Skeletal muscle satellite cell (primary cell): ENCODE results near the gene TMEM109.

Source experiments
- H3K27me3 ChIP-seq: 2 replicates; pipeline ENCODE4 v1.7.0; 2013; ENCODE audit warnings: low read length; ENCODE audit not compliant: control insufficient read depth, insufficient read depth
- H3K36me3 ChIP-seq: 2 replicates; pipeline ENCODE4 v1.7.0; 2013; ENCODE audit warnings: mild to moderate bottlenecking, control low read depth, low read length; ENCODE audit not compliant: insufficient read depth
- H3K4me1 ChIP-seq: 2 replicates; pipeline ENCODE4 v1.7.0; 2013; ENCODE audit warnings: low read length; ENCODE audit not compliant: control insufficient read depth, insufficient read depth
- H3K4me2 ChIP-seq: 2 replicates; pipeline ENCODE4 v1.7.0; 2013; ENCODE audit warnings: mild to moderate bottlenecking, low read length
- H3K4me3 ChIP-seq: 2 replicates; pipeline ENCODE4 v1.7.0; 2013; ENCODE audit warnings: low read length
- H3K9ac ChIP-seq: 2 replicates; pipeline ENCODE4 v1.7.0; 2013; ENCODE audit warnings: mild to moderate bottlenecking, low read depth, low read length, moderate library complexity
- H3K9me3 ChIP-seq: replicated peaks from 2 replicates; pipeline ENCODE4 v1.7.0; 2013; ENCODE audit warnings: mild to moderate bottlenecking, control low read depth, low read length

TMEM109 gene

GRCh38 chr11:60932605-60933356, 18.8 kb downstream of the TMEM109 start:
- Histone ChIP-seq H3K4me3 (no peak overlapping the region), H3K9me3 (no peaks in the 10 kb centered on the region), H3K9ac (no peak overlapping the region), H3K4me2 (no peak overlapping the region), H3K27me3 (no peaks in the 10 kb centered on the region), H3K4me1 (no peaks in the 10 kb centered on the region), H3K36me3 (no peaks in the 10 kb centered on the region)

GRCh38 chr11:60933416-60934123, 19.6 kb downstream of the TMEM109 start:
- H3K9me3 ChIP-seq, result no peaks in the 10 kb centered on the region
- no peaks in the 10 kb centered on the region for H3K36me3 ChIP-seq
- no peak overlapping the region for H3K9ac ChIP-seq
- H3K4me2 ChIP-seq, result no peak overlapping the region
- H3K4me1 ChIP-seq, result no peaks in the 10 kb centered on the region
- H3K4me3 ChIP-seq, result no peak overlapping the region
- H3K27me3 ChIP-seq, result no peaks in the 10 kb centered on the region

- H3K27me3 ChIP-seq, result no peaks in the 10 kb centered on the region
- H3K9me3 ChIP-seq, result no peaks in the 10 kb centered on the region
- no peak overlapping the region for H3K4me3 ChIP-seq
- no peak overlapping the region for H3K9ac ChIP-seq
- H3K4me2 ChIP-seq, result no peak overlapping the region
- no peaks in the 10 kb centered on the region for H3K36me3 ChIP-seq
- no peaks in the 10 kb centered on the region for H3K4me1 ChIP-seq
Measured at GRCh38 chr11:60934124-60934789, 20.3 kb downstream of the TMEM109 start.

DNA sequence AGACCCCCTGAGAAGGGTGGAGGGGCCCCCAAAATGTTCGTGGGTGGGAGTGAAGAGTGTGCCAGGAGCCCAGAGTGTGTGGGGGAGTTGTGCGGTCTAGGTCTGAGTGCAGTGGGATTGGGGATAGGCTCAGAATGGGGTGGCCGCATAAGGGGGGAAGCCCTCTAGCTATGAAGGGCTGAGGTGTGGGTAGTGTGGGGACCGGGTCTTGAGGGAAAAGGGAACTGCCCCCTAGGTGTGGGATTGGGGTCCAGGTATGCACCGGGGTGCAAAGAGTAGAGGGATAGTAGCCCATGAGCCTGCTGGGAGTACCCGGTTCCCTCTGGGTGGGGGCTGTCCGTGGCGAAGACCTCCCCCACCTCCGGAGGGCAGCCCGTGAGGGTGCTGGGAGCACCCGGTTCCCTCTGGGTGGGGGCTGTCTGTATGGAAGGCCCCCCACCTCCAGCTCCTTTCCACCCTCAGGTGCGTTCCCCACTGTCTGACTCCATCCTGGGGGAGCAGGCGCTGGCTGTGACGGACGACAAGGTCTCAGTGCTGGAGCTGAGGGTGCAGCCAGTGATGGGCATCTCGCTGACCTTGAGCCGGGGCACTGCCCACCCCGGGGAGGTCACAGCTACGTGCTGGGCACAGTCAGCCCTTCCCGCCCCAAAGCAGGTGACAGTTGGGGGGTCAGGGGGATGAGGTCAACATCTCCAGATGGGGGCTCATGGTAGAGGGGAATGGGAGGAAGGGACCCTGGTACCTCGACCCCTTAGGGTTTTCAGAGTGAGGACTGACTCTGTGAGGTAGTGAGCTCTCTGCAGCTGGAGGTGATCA, 21.0 kb downstream of the TMEM109 start:
- Histone ChIP-seq H3K9me3 (no peaks in the 10 kb centered on the region), H3K36me3 (no peaks in the 10 kb centered on the region), H3K4me1 (no peaks in the 10 kb centered on the region), H3K9ac (no peak overlapping the region), H3K4me2 (no peak overlapping the region), H3K4me3 (no peak overlapping the region), H3K27me3 (no peaks in the 10 kb centered on the region)

GRCh38 chr11:60935676-60936442, 21.9 kb downstream of the TMEM109 start:
- H3K4me3 ChIP-seq, result no peak overlapping the region
- no peak overlapping the region for H3K9ac ChIP-seq
- H3K4me1 ChIP-seq, result no peaks in the 10 kb centered on the region
- no peak overlapping the region for H3K4me2 ChIP-seq
- H3K9me3 ChIP-seq, result no peaks in the 10 kb centered on the region
- H3K27me3 ChIP-seq, result no peaks in the 10 kb centered on the region
- no peaks in the 10 kb centered on the region for H3K36me3 ChIP-seq

- H3K4me1 ChIP-seq, result no peaks in the 10 kb centered on the region
- no peak overlapping the region for H3K4me3 ChIP-seq
- no peaks in the 10 kb centered on the region for H3K27me3 ChIP-seq
- H3K4me2 ChIP-seq, result no peak overlapping the region
- H3K36me3 ChIP-seq, result no peaks in the 10 kb centered on the region
- no peaks in the 10 kb centered on the region for H3K9me3 ChIP-seq
- H3K9ac ChIP-seq, result no peak overlapping the region
Measured at GRCh38 chr11:60936467-60937143, 22.6 kb downstream of the TMEM109 start.

DNA sequence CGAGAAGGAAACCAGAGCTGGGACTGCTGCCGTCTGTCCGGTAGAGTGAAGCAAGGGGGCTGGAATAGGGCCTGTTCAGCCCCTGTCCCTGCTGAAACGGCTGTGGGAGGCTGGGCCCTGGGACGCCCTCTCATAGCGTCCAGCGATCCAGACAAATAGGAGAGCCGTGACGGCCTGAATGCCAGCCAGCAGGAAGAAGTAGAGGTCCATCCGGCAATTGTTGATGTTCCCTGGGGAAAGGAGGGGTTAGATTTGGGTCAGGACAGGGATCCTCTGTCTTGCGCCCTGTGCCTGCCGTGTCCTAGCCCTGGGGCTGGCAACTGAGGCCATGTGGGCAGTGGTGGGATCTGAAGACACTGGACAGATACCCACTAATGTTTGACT, 23.2 kb downstream of the TMEM109 start:
- Histone ChIP-seq H3K27me3 (no peaks in the 10 kb centered on the region), H3K4me2 (no peak overlapping the region), H3K9ac (no peak overlapping the region), H3K9me3 (no peaks in the 10 kb centered on the region), H3K4me1 (no peaks in the 10 kb centered on the region), H3K4me3 (no peak overlapping the region), H3K36me3 (no peaks in the 10 kb centered on the region)

GRCh38 chr11:60937811-60938210, 23.9 kb downstream of the TMEM109 start:
- Histone ChIP-seq H3K9me3 (no peaks in the 10 kb centered on the region), H3K9ac (no peak overlapping the region), H3K4me3 (no peak overlapping the region), H3K4me1 (no peaks in the 10 kb centered on the region), H3K4me2 (no peak overlapping the region), H3K27me3 (no peaks in the 10 kb centered on the region), H3K36me3 (no peaks in the 10 kb centered on the region)

DNA sequence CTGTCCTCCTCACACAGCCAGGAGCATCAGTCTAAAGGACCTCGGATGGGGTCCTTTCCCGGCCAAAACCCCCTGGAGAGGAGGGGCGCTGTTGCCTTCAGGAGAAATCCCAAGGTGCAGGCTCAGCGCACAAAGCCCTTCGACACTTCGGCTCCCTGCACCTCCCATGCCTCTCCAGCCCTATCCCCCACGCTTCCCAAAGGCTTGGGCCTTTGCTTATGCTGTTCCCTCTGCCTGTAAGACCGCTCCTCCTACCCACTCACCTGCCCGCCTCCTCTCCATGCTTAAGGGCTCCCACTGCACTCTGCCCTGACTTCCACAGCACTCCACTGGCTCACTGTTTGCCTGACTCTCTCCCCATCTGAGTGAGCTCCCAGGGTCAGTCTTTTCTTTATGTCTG, 24.5 kb downstream of the TMEM109 start:
- Histone ChIP-seq H3K9ac (no peak overlapping the region), H3K4me1 (no peaks in the 10 kb centered on the region), H3K4me2 (no peak overlapping the region), H3K27me3 (no peaks in the 10 kb centered on the region), H3K9me3 (no peaks in the 10 kb centered on the region), H3K4me3 (no peak overlapping the region), H3K36me3 (no peaks in the 10 kb centered on the region)

DNA sequence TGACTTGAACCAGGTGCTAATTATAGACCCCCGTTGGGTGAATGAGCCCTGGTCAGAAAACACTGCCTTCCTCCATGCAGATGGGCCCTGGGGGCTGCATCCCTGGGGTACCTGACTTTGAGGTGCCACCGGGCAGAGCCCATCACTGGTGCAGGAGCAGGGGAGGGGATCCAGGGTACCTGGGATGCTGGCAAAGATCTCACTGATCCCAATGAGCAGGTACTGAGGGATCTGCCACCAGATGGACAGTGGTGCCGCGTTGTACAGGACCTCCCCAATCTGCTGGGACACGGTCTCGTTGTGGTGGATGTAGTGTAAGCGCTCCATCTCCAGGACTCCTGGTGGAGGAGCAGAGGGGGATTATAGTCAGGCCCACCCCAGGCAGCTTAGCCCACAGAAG, 25.3 kb downstream of the TMEM109 start:
- H3K9ac ChIP-seq, result no peak overlapping the region
- H3K4me1 ChIP-seq, result no peaks in the 10 kb centered on the region
- H3K27me3 ChIP-seq, result no peaks in the 10 kb centered on the region
- H3K9me3 ChIP-seq, result no peaks in the 10 kb centered on the region
- no peak overlapping the region for H3K4me3 ChIP-seq
- H3K4me2 ChIP-seq, result no peak overlapping the region
- no peaks in the 10 kb centered on the region for H3K36me3 ChIP-seq
